Effector memory CD4-positive, alpha-beta T cell (primary cell): ENCODE measurements around the gene NPHS1.

ENCODE experiments used
- DNase-seq, 3 donors: peaks; one replicate each; pipeline ENCODE4 v3.0.0-alpha.2; 2020
- H3K27ac ChIP-seq: 2 replicates; pipeline ENCODE4 v1.7.0; 2013; ENCODE audit warnings: mild to moderate bottlenecking, low read length, moderate library complexity; ENCODE audit not compliant: insufficient read depth, poor library complexity, severe bottlenecking
- H3K27me3 ChIP-seq: replicated peaks from 2 replicates; pipeline ENCODE4 v1.7.0; 2013; ENCODE audit warnings: mild to moderate bottlenecking, low read length; ENCODE audit not compliant: insufficient read depth, control insufficient read depth, poor library complexity, severe bottlenecking
- H3K36me3 ChIP-seq: 2 replicates; pipeline ENCODE4 v1.7.0; 2013; ENCODE audit warnings: mild to moderate bottlenecking, low read length, moderate library complexity; ENCODE audit not compliant: control insufficient read depth, insufficient read depth
- H3K4me1 ChIP-seq: 2 replicates; pipeline ENCODE4 v1.7.0; 2013; ENCODE audit warnings: low read length, mild to moderate bottlenecking; ENCODE audit not compliant: control insufficient read depth, insufficient read depth, poor library complexity, severe bottlenecking
- H3K4me3 ChIP-seq: 2 replicates; pipeline ENCODE4 v1.7.0; 2013; ENCODE audit warnings: low read length, low read depth, mild to moderate bottlenecking; ENCODE audit not compliant: insufficient read depth, poor library complexity, severe bottlenecking
- H3K9me3 ChIP-seq: 2 replicates; pipeline ENCODE4 v1.7.0; 2013; ENCODE audit warnings: mild to moderate bottlenecking, low read length, moderate library complexity; ENCODE audit not compliant: control insufficient read depth

Gene NPHS1

GRCh38 chr19:35789195-35789977 is 62.9 kb downstream of the NPHS1 start:
- DNase-seq = no peak
- no peak overlapping the region for H3K4me3 ChIP-seq
- H3K4me1 ChIP-seq = no peaks in the 10 kb centered on the region
- no peak overlapping the region for H3K27ac ChIP-seq
- no peaks in the 10 kb centered on the region for H3K9me3 ChIP-seq
- H3K36me3 ChIP-seq = no peaks in the 10 kb centered on the region
- no peaks in the 10 kb centered on the region for H3K27me3 ChIP-seq

- H3K4me1 ChIP-seq = no peaks in the 10 kb centered on the region
- H3K27ac ChIP-seq = no peak overlapping the region
- H3K27me3 ChIP-seq = no peaks in the 10 kb centered on the region
- H3K9me3 ChIP-seq = no peaks in the 10 kb centered on the region
- DNase-seq = no peak
- no peaks in the 10 kb centered on the region for H3K36me3 ChIP-seq
- H3K4me3 ChIP-seq = no peak overlapping the region
These were observed 63.9 kb downstream of the NPHS1 start for GRCh38 chr19:35788205-35788960.

GRCh38 chr19:35787227-35787799 is 65.0 kb downstream of the NPHS1 start:
- no peak for DNase-seq
- no peaks in the 10 kb centered on the region for H3K27me3 ChIP-seq
- no peak overlapping the region for H3K4me3 ChIP-seq
- no peaks in the 10 kb centered on the region for H3K4me1 ChIP-seq
- H3K27ac ChIP-seq = no peak overlapping the region
- peaks cover 5% of the 10 kb centered on the region for H3K36me3 ChIP-seq
- no peaks in the 10 kb centered on the region for H3K9me3 ChIP-seq

GRCh38 chr19:35786299-35787160 is 65.8 kb downstream of the NPHS1 start:
- H3K4me3 ChIP-seq = no peak overlapping the region
- peaks cover 5% of the 10 kb centered on the region for H3K36me3 ChIP-seq

GRCh38 chr19:35785339-35785627 is 67.0 kb downstream of the NPHS1 start:
- Histone ChIP-seq H3K36me3 (peaks cover 5% of the 10 kb centered on the region), H3K27ac (no peak overlapping the region), H3K4me1 (no peaks in the 10 kb centered on the region), H3K4me3 (no peak overlapping the region), H3K27me3 (no peaks in the 10 kb centered on the region), H3K9me3 (no peaks in the 10 kb centered on the region)
- DNase-seq = no peak

More at GRCh38 chr19:35786299-35787160, 65.8 kb downstream of the NPHS1 start:
- DNase-seq = no peak
- no peaks in the 10 kb centered on the region for H3K27me3 ChIP-seq
- H3K27ac ChIP-seq = no peak overlapping the region
- no peaks in the 10 kb centered on the region for H3K4me1 ChIP-seq
- H3K9me3 ChIP-seq = no peaks in the 10 kb centered on the region

GRCh38 chr19:35784503-35785338 is 67.6 kb downstream of the NPHS1 start:
- no peaks in the 10 kb centered on the region for H3K27me3 ChIP-seq
- H3K27ac ChIP-seq = no peak overlapping the region
- H3K4me1 ChIP-seq = no peaks in the 10 kb centered on the region
- DNase-seq = no peak
- H3K4me3 ChIP-seq = no peak overlapping the region
- no peaks in the 10 kb centered on the region for H3K9me3 ChIP-seq
- peaks cover 5% of the 10 kb centered on the region for H3K36me3 ChIP-seq

- no peak overlapping the region for H3K27ac ChIP-seq
- no peaks in the 10 kb centered on the region for H3K9me3 ChIP-seq
- no peaks in the 10 kb centered on the region for H3K4me1 ChIP-seq
- H3K27me3 ChIP-seq = no peaks in the 10 kb centered on the region
- DNase-seq = no peak
- peaks cover 5% of the 10 kb centered on the region for H3K36me3 ChIP-seq
- no peak overlapping the region for H3K4me3 ChIP-seq
These were observed 68.6 kb downstream of the NPHS1 start for GRCh38 chr19:35783469-35784434.

GRCh38 chr19:35782589-35782988 is 69.7 kb downstream of the NPHS1 start:
- Histone ChIP-seq H3K4me1 (no peaks in the 10 kb centered on the region), H3K9me3 (no peaks in the 10 kb centered on the region), H3K27me3 (no peaks in the 10 kb centered on the region), H3K36me3 (peaks cover 5% of the 10 kb centered on the region), H3K4me3 (no peak overlapping the region), H3K27ac (no peak overlapping the region)
- DNase-seq = no peak
